ENCODE measurements around the gene COG7. TPM values are rescaled to one million over a fixed set of nuclear protein-coding genes. Genes with fewer than 3 reads are reported as not detected.

The COG7 gene
- total and polyA plus RNA-seq, 2 donors (not counting 3 experiments of a cell fraction or from before 2014, with no cell fraction given): 24.1 to 42.0 TPM

GRCh38 chr16:23359092-23359760, 93.8 kb downstream of the COG7 start:
- no peak overlapping the region for H3K9ac ChIP-seq (replicated peaks; ENCODE audit: extremely low read depth, insufficient read depth, low read length)
- no peaks in the 10 kb centered on the region for H3K9me1 ChIP-seq (replicated peaks; ENCODE audit: control insufficient read depth, extremely low read depth, insufficient read depth, low read length)
- H3K4me1 ChIP-seq (ENCODE audit: control insufficient read depth, extremely low read depth, insufficient read depth, low read length): no peaks in the 10 kb centered on the region
- H3K4me3 ChIP-seq (replicated peaks in 1 of 3; ENCODE audit: insufficient read depth in 1 of 3, low read depth in 1 of 3, low read length in 3 of 3): no peak overlapping the region
- H2AFZ ChIP-seq (ENCODE audit: low read depth, low read length): no peak overlapping the region
- no peak overlapping the region for H3K27ac ChIP-seq (ENCODE audit: insufficient read depth, low read depth, low read length)
- DNase-seq (ENCODE audit: low read depth, low spot score): peak; percentile 59
- H4K20me1 ChIP-seq (replicated peaks; ENCODE audit: control insufficient read depth, extremely low read depth, insufficient read depth, low read length): no peaks in the 10 kb centered on the region
- no TSS peak for BruUV-seq (replicated peaks)
- CTCF ChIA-PET: interaction anchor here (1.2 to 2.5 kb wide), 3 partner anchors 12 to 77 kb away, joined by 3 to 12 read pairs (median 3); no protein-coding TSS in a partner anchor
- TF ChIP-seq FOS (IDR thresholded peaks at IDR 0.05; ENCODE audit: borderline replicate concordance, insufficient read depth, low read length) (no peak), MAX (IDR thresholded peaks at IDR 0.05; ENCODE audit: insufficient read depth, insufficient read length) (no peak), POLR2A (IDR thresholded peaks at IDR 0.05; ENCODE audit: low read depth, low read length) (no peak), CTCF (IDR thresholded peaks at IDR 0.05; ENCODE audit: extremely low read depth in 1 of 2, insufficient read depth in 1 of 2, low read depth in 1 of 2, low read length in 2 of 2) (no peak), GATA2 (IDR thresholded peaks at IDR 0.05; ENCODE audit: insufficient read depth, insufficient read length, low read depth, low read length) (no peak), MYC (IDR thresholded peaks at IDR 0.05; ENCODE audit: low read depth, low read length) (no peak), JUN (IDR thresholded peaks at IDR 0.05; ENCODE audit: borderline replicate concordance, insufficient read depth, insufficient read length, low read depth) (no peak), POLR2AphosphoS5 (IDR thresholded peaks at IDR 0.05; ENCODE audit: insufficient read depth, low read depth, low read length) (no peak), EZH2 (IDR thresholded peaks at IDR 0.05; ENCODE audit: borderline replicate concordance, low read depth, low read length, severe bottlenecking) (no peak)
- no peak for FAIRE-seq
- no peaks in the 10 kb centered on the region for H3K27me3 ChIP-seq (ENCODE audit: control insufficient read depth in 2 of 2, insufficient read depth in 2 of 2, low read length in 2 of 2)
- POLR2A ChIA-PET: no interaction called here
- H3K4me2 ChIP-seq (ENCODE audit: insufficient read depth, low read length): no peak overlapping the region
- no peaks in the 10 kb centered on the region for H3K79me2 ChIP-seq (ENCODE audit: control insufficient read depth, insufficient read depth, low read length)
- no peaks in the 10 kb centered on the region for H3K36me3 ChIP-seq (ENCODE audit: control insufficient read depth in 2 of 2, extremely low read depth in 1 of 2, insufficient read depth in 2 of 2, low read length in 2 of 2)
- dilution Hi-C loops (cut with MboI; ENCODE audit: extremely low pct_ligation_motif_present, low sequenced_read_pairs) (no loop called here), intact Hi-C loops (cut with micrococcal nuclease) (loop anchor here (5.0 kb wide), 1 partner anchor 73 kb away; no protein-coding TSS in a partner anchor)
- H3K9me3 ChIP-seq (replicated peaks; ENCODE audit: control insufficient read depth, insufficient read depth, low read length): no peaks in the 10 kb centered on the region
